H9 (cell line): Measurements from ENCODE around the gene SCCPDH. TPM values are rescaled to one million over a fixed set of nuclear protein-coding genes. Genes with fewer than 3 reads are reported as not detected.

Source experiments
- DNase-seq: peaks from one replicate; pipeline ENCODE4 v3.0.0-alpha.2; 2017
- H2AFZ ChIP-seq: one replicate; pipeline ENCODE4 v1.6.1; 2013; ENCODE audit warnings: mild to moderate bottlenecking, low read length, control low read depth, moderate library complexity
- H2AK5ac ChIP-seq: 2 replicates; pipeline ENCODE4 v1.6.1; 2013; ENCODE audit warnings: low read length, control low read depth, mixed read lengths; ENCODE audit not compliant: insufficient read length
- H2BK120ac ChIP-seq: one replicate; pipeline ENCODE4 v1.6.1; 2013; ENCODE audit warnings: low read depth, mild to moderate bottlenecking, low read length, control low read depth, inconsistent platforms; ENCODE audit not compliant: poor library complexity, severe bottlenecking
- H2BK12ac ChIP-seq: 2 replicates; pipeline ENCODE4 v1.6.1; 2013; ENCODE audit warnings: low read length, control low read depth, mixed read lengths, low read depth; ENCODE audit not compliant: insufficient read length
- H2BK15ac ChIP-seq: 2 replicates; pipeline ENCODE4 v1.6.1; 2013; ENCODE audit warnings: low read depth, low read length, control low read depth
- H2BK20ac ChIP-seq: one replicate; pipeline ENCODE4 v1.6.1; 2013; ENCODE audit warnings: low read depth, mild to moderate bottlenecking, low read length, control low read depth, inconsistent platforms; ENCODE audit not compliant: poor library complexity, severe bottlenecking
- H2BK5ac ChIP-seq: 2 replicates; pipeline ENCODE4 v1.6.1; 2013; ENCODE audit warnings: low read length, control low read depth, mixed read lengths; ENCODE audit not compliant: insufficient read length
- H3K14ac ChIP-seq: 2 replicates; pipeline ENCODE4 v1.6.1; 2013; ENCODE audit warnings: low read length, control low read depth; ENCODE audit not compliant: insufficient read depth
- H3K18ac ChIP-seq: 2 replicates; pipeline ENCODE4 v1.6.1; 2013; ENCODE audit warnings: low read depth, mild to moderate bottlenecking, mixed read lengths, low read length, control low read depth; ENCODE audit not compliant: insufficient read length
- H3K23ac ChIP-seq: 2 replicates; pipeline ENCODE4 v1.6.1; 2013; ENCODE audit warnings: low read length, control low read depth, mixed read lengths, low read depth; ENCODE audit not compliant: insufficient read length
- H3K23me2 ChIP-seq: 2 replicates; pipeline ENCODE4 v1.6.1; 2013; ENCODE audit warnings: low read depth, mild to moderate bottlenecking, mixed read lengths, low read length, control low read depth; ENCODE audit not compliant: insufficient read length, poor library complexity, severe bottlenecking
- H3K27ac ChIP-seq: 2 replicates; pipeline ENCODE4 v1.5.1; 2013; ENCODE audit warnings: low read length, control low read depth, mixed read lengths, low read depth; ENCODE audit not compliant: insufficient read length
- H3K27me3 ChIP-seq: 2 replicates; pipeline ENCODE4 v1.6.1; 2013; ENCODE audit warnings: low read length, control low read depth, inconsistent platforms; ENCODE audit not compliant: insufficient read depth
- H3K4ac ChIP-seq: 2 replicates; pipeline ENCODE4 v1.6.1; 2013; ENCODE audit warnings: low read depth, mild to moderate bottlenecking, control low read depth, inconsistent platforms, low read length, moderate library complexity
- H3K4me1 ChIP-seq: 2 replicates; pipeline ENCODE4 v1.6.1; 2013; ENCODE audit warnings: low read length, control low read depth, inconsistent platforms; ENCODE audit not compliant: insufficient read depth
- H3K4me2 ChIP-seq: 2 replicates; pipeline ENCODE4 v1.6.1; 2013; ENCODE audit warnings: low read length, control low read depth, mixed read lengths; ENCODE audit not compliant: insufficient read length, insufficient read depth
- H3K56ac ChIP-seq: 2 replicates; pipeline ENCODE4 v1.6.1; 2013; ENCODE audit warnings: low read depth, mild to moderate bottlenecking, mixed read lengths, low read length, control low read depth; ENCODE audit not compliant: insufficient read length
- H3K79me1 ChIP-seq: 2 replicates; pipeline ENCODE4 v1.6.1; 2013; ENCODE audit warnings: low read depth, mild to moderate bottlenecking, moderate library complexity, low read length, control low read depth, inconsistent platforms; ENCODE audit not compliant: insufficient read depth, poor library complexity, severe bottlenecking
- H3K79me2 ChIP-seq: 2 replicates; pipeline ENCODE4 v1.6.1; 2013; ENCODE audit warnings: low read length, control low read depth, inconsistent platforms; ENCODE audit not compliant: insufficient read depth
- H3K9ac ChIP-seq: 2 replicates; pipeline ENCODE4 v1.6.1; 2013; ENCODE audit warnings: low read length, control low read depth, mixed read lengths; ENCODE audit not compliant: insufficient read length; ENCODE audit errors: extremely low read depth
- H3K9me3 ChIP-seq: one replicate; pipeline ENCODE4 v1.6.1; 2013; ENCODE audit warnings: low read depth, low read length, inconsistent platforms; ENCODE audit not compliant: control insufficient read depth
- H3T11ph ChIP-seq: one replicate; pipeline ENCODE4 v1.6.1; 2013; ENCODE audit warnings: mild to moderate bottlenecking, low read length, control low read depth, inconsistent platforms
- H4K20me1 ChIP-seq: one replicate; pipeline ENCODE4 v1.6.1; 2013; ENCODE audit not compliant: control insufficient read depth, insufficient read length, insufficient read depth
- H4K5ac ChIP-seq: 2 replicates; pipeline ENCODE4 v1.6.1; 2013; ENCODE audit warnings: low read depth, mild to moderate bottlenecking, mixed read lengths, low read length, control low read depth; ENCODE audit not compliant: insufficient read length
- H4K8ac ChIP-seq: replicated peaks from 2 replicates; pipeline ENCODE4 v1.6.1; 2013; ENCODE audit warnings: low read length, control low read depth, mixed read lengths, low read depth; ENCODE audit not compliant: insufficient read length
- H4K91ac ChIP-seq: 2 replicates; pipeline ENCODE4 v1.6.1; 2013; ENCODE audit warnings: low read depth, mild to moderate bottlenecking, moderate library complexity, mixed read lengths, low read length, control low read depth; ENCODE audit not compliant: insufficient read length
- H3K27ac Mint-ChIP-seq, 3 experiments: 2 replicates in 2 of 3; 3 replicates in 1 of 3; pipeline ENCODE4 v1.8.0; 2020 to 2021; ENCODE audit warnings: mixed read lengths in 3 of 3, mild to moderate bottlenecking in 1 of 3, moderate library complexity in 1 of 3
- H3K27me3 Mint-ChIP-seq: 2 replicates; pipeline ENCODE4 v1.8.0; 2021; ENCODE audit warnings: low read depth, mild to moderate bottlenecking, moderate library complexity, mixed read lengths
- H3K36me3 Mint-ChIP-seq, 3 experiments: 2 replicates in 2 of 3; 3 replicates in 1 of 3; pipeline ENCODE4 v1.8.0; 2020 to 2021; ENCODE audit warnings: low read depth in 3 of 3, mixed read lengths in 3 of 3; ENCODE audit not compliant: insufficient read depth in 1 of 3
- H3K4me1 Mint-ChIP-seq, 2 experiments: 2 replicates each; pipeline ENCODE4 v1.8.0; 2020; ENCODE audit warnings: mixed read lengths in 2 of 2
- H3K4me3 Mint-ChIP-seq, 2 experiments: 2 replicates in 1 of 2; 3 replicates in 1 of 2; pipeline ENCODE4 v1.8.0; 2020 to 2021; ENCODE audit warnings: mild to moderate bottlenecking in 2 of 2, mixed read lengths in 2 of 2, moderate library complexity in 1 of 2
- H3K9me3 Mint-ChIP-seq, 2 experiments: 2 replicates in 1 of 2; 3 replicates in 1 of 2; pipeline ENCODE4 v1.8.0; 2020; ENCODE audit warnings: mild to moderate bottlenecking in 2 of 2, mixed read lengths in 2 of 2, moderate library complexity in 1 of 2
- CTCF ChIP-seq: fragments of 200-600 bp; sonication (generic); conservative IDR thresholded peaks from 3 replicates; pipeline ENCODE4 v1.8.0; 2021; ENCODE audit warnings: antibody characterized with exemption, mild to moderate bottlenecking
- WGBS: extraction: QIAGEN DNeasy Blood & Tissue Kit; methylation state at CpG from one replicate; pipeline ENCODE4 v1.1.7; 2013; ENCODE audit warnings: missing lambda C conversion rate, low lambda C conversion rate, mixed read lengths; ENCODE audit not compliant: insufficient read length; ENCODE audit errors: extremely low coverage; 5-methylcytosine and 5-hydroxymethylcytosine counted together
- total RNA-seq: library from RNA; stranded (reverse); gene quantifications from 2 replicates; pipeline ENCODE4 v1.2.1, GENCODE V29; 2021

The SCCPDH gene
- total RNA-seq, 1 experiment from 2014 or later: 20.7 TPM

GRCh38 chr1:246779561-246780175 lies 55.5 kb downstream of the SCCPDH start:
- Histone ChIP-seq H3K23ac (no peak overlapping the region), H2BK12ac (no peak overlapping the region), H3K4me1 (no peaks in the 10 kb centered on the region), H2BK15ac (no peak overlapping the region), H3K4ac (no peak overlapping the region), H3K14ac (no peak overlapping the region), H3K27me3 (no peaks in the 10 kb centered on the region), H3K79me2 (no peaks in the 10 kb centered on the region), H3K9me3 (no peaks in the 10 kb centered on the region), H2AK5ac (no peak overlapping the region), H3K79me1 (no peaks in the 10 kb centered on the region), H3K56ac (no peak overlapping the region), H3K4me2 (no peak overlapping the region), H2BK120ac (no peak overlapping the region), H2BK5ac (no peak overlapping the region), H2BK20ac (no peak overlapping the region), H3K27ac (no peak overlapping the region), H3K9ac (no peak overlapping the region), H3T11ph (no peak overlapping the region), H4K8ac (no peak overlapping the region), H3K23me2 (no peaks in the 10 kb centered on the region), H2AFZ (no peak overlapping the region), H4K5ac (no peak overlapping the region), H4K20me1 (no peaks in the 10 kb centered on the region), H3K18ac (no peak overlapping the region), H4K91ac (no peak overlapping the region)
- no peak for DNase-seq
- Mint-ChIP-seq H3K36me3 (peaks cover 0 to 6% (median 4%) of the 10 kb centered on the region in 3 experiments; a peak in 4 of 7 replicates), H3K27me3 (peaks cover 2% of the 10 kb centered on the region; the same call in 1 of the 2 replicates), H3K9me3 (no peaks in the 10 kb centered on the region), H3K4me1 (peaks cover 0 to 7% of the 10 kb centered on the region in 2 experiments; a peak in 3 of 4 replicates), H3K27ac (no peak overlapping the region), H3K4me3 (no peak overlapping the region)
- no CpG with 5 or more reads among the region's 13 CpGs for WGBS
- no peak for TF ChIP-seq CTCF
